Stimulated activated CD8-positive, alpha-beta memory T cell treated with anti-CD3 and anti-CD28 coated beads, Interleukin-4, amount 100 ng/mL, for 1 hour (primary cell): ENCODE results near the gene ARHGAP11A.

Experiments
- DNase-seq, 2 donors: peaks; one replicate each; pipeline ENCODE4 v3.0.0-alpha.2; 2020; ENCODE audit warnings: low read depth in 2 of 2, low spot score in 1 of 2

Gene ARHGAP11A

DNA sequence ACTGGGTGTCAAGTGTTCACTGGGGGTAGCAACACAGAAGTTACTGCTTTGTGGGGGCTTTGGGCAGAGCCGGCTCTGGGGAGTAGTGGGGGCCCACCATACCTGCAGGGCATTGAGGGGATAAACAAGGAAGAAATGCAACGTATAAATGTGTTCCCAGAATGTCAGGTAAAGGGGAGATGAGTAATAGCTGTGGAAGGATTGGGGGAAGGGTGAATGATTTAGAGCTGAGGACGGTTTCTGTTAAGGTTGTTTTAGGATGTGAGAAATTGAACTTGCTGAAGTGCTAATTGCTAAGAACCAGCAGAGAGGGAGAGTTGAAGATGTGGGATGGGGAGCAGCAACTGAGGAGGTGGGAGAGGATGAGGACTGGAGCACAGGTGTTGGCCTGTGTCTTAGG lies 36.9 kb downstream of the ARHGAP11A start:
- no peak for DNase-seq

GRCh38 chr15:32656091-32656490 lies 40.8 kb downstream of the ARHGAP11A start:
- DNase-seq, result no peak

GRCh38 chr15:32656496-32656895 lies 41.2 kb downstream of the ARHGAP11A start:
- no peak for DNase-seq

DNA sequence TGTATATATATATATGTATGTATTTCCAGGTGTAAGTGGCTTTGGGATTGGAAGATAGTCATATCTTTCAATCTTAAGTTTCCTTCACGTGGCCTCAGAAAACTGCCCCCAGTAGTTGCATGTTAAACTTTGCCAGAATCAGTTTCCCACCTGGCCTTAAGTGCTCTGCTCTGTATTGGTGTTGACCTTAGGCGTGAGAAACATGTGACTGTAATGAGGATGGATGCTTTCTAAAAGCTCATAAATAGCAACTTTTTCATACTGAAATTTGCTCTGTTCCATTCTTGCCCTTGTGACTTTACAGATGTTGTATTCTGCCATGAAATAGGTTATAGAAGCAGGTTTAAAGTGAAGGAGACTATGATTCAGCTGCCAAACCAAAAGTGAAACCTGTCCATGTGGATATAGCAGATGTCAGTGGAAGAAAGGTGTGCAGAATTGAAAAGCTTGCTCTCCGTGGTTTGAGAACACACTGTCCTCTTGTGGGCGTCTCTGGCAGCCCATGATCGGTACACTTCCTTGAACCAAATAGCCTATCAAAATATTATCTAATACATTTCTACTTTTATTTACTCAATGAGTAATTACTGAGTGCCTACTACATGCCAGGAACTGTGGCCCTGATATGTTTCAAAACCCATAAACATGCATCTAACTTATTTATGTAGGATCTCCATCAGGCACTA lies 42.0 kb downstream of the ARHGAP11A start:
- DNase-seq, result no peak

DNA sequence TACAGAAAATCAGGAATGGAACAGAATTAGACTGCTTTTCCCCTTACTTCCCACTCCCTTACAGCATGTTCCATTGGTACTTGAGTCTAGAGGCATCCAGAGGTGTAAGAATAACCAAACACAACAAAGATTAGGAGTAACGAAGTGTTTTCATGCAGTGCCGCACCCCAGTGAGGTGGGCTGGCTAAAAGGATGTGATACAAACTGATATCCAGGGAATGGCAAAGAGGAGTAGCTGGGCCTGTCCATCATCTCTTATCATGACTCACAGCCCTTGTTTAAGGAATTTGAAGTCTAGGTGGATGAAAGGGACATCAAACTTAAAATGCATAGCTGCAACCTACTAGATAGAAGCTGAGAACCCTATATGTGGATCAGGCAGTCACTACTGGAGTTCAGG lies 42.6 kb downstream of the ARHGAP11A start:
- DNase-seq, result no peak

- no peak for DNase-seq
Measured at GRCh38 chr15:32659340-32660155, 44.2 kb downstream of the ARHGAP11A start.

DNA sequence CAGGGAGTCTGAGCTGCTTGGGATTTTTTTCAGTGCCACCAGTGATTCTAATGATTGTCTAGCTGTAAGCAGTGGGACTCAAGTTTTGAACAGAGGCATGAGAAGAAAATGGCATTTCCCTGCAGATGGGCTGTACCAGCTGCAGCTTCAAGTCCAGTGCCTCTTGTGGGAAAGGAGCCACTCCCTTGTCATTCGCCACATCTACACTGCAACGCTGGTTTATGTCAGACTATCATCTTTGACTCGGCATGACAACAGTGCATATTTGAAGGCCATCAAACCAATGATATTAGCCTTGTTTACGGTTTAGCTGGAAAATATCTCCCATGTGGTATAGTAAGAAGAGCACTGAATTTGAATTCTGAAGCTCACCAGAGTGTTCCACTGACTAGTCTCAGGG lies 48.4 kb downstream of the ARHGAP11A start:
- DNase-seq, result no peak

- DNase-seq, result no peak
Measured at GRCh38 chr15:32664796-32665195, 49.5 kb downstream of the ARHGAP11A start.

DNA sequence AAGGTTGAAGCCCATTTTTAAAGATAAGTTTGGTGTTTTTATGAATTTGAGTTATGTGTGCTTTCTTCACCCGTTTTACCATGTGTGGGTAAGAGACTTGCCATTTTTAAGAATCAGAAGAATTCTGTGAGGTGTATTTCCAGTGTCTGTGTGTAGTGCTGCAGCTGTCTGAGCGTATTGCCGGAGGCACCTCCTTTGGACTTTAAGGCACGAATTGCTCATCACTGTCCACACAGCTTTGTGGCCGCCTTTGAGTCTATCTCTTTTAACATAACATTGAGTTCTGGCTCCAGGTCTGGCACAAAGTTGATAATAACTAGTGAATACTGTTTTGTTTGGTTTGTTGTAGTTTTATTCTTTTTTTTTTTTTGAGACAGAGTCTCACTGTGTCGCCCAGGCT lies 52.0 kb downstream of the ARHGAP11A start:
- DNase-seq, result no peak

- DNase-seq, result no peak
Measured at GRCh38 chr15:32668942-32669341, 53.6 kb downstream of the ARHGAP11A start.

DNA sequence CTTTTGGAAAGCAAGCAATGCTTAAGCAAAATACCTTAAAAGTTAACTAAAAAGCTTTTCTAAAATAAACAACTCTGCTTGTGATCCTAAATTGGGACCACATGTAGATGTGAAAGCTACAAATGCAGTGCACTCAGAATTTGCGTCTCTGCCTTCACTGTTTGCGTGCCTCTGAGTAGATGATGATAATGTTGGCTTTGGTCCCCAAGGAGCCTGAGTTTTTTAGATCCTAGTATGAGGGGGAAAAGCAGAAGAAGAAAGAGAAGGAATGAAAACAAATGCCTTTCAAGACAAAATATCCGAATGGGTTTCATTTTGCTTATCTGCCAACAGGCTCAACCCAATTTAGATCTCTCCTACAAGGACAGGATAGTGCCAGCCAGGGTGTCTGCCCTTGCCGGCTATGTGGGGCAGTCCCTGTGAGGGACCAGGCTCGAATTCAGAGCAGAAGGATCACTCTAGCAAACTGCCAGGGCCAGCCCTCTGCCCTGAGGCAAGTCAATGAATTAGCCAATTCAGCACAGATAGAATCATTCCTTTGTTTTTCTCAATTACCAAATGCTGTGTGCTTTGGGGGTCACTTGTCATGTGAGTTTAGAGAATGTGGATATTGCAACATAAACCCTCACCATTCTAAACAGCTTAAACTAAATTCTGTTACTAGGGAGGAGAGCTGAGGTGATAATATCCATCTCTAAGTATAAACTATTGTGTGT lies 54.8 kb downstream of the ARHGAP11A start:
- DNase-seq, result no peak

- no peak for DNase-seq
Measured at GRCh38 chr15:32670623-32671022, 55.3 kb downstream of the ARHGAP11A start.

DNA sequence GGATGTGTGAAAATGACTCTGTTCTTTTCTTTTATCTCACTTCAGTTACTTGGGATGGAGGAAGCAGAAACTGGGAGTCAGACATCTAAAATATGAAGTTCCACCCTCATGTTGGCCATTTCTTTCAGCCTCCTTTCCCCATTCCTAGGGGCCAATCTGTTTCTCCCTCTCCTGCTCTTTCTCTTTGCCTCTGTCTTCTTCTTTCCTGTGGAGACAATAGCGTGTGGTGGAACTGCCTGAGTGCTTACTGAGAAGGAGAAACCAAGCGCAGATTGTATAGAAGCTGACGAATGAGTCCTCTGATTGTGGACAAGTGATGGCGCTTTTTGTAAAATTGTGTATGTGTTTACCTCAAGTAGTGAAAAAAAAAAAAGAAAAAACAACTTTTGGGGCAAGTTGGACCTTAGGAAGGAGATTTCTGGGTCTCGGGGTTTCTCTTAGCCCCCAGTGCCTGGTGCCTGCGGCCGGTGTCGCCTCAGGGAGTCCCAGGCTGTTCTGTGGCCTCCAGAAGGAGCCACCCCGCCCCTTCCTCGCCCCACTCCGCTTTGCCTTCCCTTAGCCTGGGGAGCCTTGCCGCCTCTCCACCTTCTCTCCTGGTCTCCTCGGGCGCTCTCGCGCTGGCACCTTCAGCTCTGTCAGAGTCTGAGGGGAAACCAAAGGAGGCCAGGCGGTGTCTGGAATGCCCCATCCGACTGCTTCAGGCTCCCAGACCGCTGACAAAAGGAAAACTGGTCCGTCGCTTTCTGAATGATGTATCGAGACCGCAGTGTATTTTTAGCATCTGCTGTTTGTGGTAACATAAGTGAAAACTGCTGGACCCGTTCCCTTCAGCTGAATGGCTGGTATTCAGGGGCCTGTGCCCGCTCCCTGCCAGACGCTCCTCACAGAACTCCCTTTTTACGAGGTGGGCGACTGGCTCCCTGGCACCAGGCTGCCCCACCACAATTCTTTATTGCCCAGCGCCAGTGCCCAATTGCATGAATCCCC lies 56.3 kb downstream of the ARHGAP11A start:
- DNase-seq, result no peak

GRCh38 chr15:32674681-32675080 lies 59.4 kb downstream of the ARHGAP11A start:
- no peak for DNase-seq

DNA sequence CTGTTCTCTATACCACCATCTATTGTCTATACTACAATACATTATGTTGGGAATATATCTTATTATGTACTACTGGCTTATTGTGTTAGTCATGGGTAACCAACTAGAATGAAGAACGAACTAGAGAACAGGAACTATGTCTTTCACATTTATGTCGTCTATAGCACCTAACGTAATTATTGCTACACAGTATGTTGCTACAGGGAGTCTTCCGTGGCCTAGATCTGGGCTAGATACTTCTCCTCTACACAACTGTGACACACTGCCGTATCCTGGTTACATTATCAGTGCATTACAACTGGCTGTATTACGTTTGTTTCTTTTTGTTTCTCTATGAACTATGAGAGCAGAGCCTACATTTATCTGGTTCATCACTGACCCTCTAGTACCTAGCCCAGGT lies 60.2 kb downstream of the ARHGAP11A start:
- no peak for DNase-seq

DNA sequence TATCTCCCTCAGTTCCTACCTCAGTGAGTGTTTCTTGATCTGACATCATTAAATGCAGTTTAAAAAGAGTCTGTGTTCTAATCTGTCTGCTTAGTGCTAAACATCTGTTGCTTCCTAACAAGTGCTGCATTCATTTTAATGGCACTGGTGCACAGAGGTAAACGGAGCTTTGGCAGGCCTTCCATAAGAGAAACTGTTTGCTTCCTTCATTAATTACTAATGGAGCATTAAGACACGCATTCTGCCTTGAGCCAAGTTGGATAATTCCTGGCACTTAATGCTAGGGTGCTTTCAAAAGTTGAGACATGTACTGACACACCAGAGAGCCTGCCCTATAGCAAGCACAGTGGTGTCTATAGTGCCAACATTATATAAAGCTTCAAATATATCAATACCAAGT lies 60.9 kb downstream of the ARHGAP11A start:
- no peak for DNase-seq

DNA sequence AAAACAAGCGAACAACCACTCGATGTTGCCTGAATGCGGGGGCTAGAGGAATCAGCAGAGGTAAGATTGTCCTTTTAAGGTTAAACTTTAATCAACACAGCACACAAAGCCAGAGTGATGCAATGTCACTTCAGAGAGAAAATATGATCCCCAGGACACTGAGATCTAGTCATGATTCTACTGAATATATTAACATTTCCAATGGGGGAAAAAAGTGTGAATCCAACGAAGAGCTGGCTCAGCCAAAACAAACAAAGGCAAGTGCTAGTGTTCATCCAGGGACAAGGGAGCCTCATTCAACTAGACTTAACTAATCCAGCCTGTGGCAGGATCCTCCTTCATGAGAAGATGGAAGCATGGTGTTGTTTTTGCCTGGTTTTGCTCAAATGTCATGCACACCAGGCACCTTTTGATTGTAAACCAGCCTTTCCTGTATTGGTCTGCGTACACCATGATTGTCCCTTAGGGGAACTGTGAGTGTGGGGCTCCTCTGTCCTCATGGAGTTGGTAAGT lies 62.0 kb downstream of the ARHGAP11A start:
- DNase-seq, result no peak

- no peak for DNase-seq
Measured at GRCh38 chr15:32679298-32679690, 64.0 kb downstream of the ARHGAP11A start.

DNA sequence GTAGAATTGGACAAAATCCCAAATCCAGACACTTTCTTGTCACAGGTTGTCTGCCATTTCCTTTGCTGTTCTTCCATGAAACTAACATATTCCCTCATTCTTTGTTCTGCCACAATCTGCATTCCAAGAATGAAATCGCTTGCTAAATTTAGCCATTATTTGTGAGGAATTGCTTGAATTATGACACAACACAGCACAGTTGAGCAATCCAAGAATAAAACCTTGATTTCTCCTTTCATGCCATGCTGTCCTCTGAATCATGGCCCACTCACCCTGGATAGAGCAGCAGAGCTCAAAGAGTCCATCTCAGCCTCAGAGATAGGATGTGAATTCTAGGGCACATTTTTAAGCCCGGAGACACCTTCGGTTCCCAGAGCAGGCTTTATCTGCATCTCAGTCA lies 67.3 kb downstream of the ARHGAP11A start:
- DNase-seq, result no peak

DNA sequence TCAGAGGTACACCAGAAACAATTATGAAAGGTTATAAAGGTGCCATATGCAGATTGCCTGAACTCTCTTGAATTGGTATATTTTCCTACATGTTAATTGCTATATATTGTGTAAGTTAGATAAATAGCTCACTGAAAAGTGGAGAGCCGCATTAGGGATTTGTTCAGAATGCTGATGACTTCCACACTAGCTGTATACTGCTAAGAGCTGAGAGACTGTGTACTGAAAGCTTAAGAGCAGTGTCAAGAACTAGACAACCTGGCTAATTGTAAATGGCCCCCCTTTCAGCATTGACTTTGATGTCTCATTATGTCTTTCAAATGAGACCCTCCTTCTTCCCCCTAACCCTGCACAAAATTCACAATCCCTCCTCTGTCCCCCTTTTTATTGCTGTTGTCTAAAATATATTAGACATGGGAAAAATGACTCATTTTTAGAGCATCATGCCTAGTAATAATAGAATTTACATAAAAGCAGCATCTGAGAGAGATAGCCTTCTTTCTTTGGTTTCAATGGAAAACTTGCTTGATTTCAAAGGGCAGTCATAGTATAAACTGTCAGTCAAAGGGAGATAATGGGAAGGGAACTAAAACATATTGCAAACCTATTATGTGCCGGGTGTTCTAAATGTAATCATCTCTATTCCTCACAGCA lies 67.8 kb downstream of the ARHGAP11A start:
- DNase-seq, result no peak
